SK-N-SH (cell line): ENCODE results near the gene CNTN3. TPM values are rescaled to one million over a fixed set of nuclear protein-coding genes. Genes with fewer than 3 reads are reported as not detected.

Source experiments
- CTCF ChIA-PET: fragments of 300-600, 350-600 bp; formaldehyde crosslinking; extraction: SDS; loops from one replicate; lab custom pipeline; 2021; lab: Yijun Ruan, JAX
- POLR2A ChIA-PET: fragments of 350-600 bp; sonication (Branson Sonifier 250); formaldehyde crosslinking; extraction: SDS; loops from one replicate; lab custom pipeline; 2020; ENCODE audit warnings: antibody characterized with exemption, inconsistent platforms; lab: Yijun Ruan, JAX
- DNase-seq: peaks from one replicate; pipeline ENCODE4 v3.0.0; 2012
- H2AFZ ChIP-seq: fragments of 200-600 bp; sonication (generic); 2 replicates; pipeline ENCODE4 v1.8.1; 2016; ENCODE audit warnings: antibody characterized with exemption, mild to moderate bottlenecking, low read depth
- H3F3A ChIP-seq: fragments of 200-600 bp; sonication (generic); replicated peaks from 2 replicates; pipeline ENCODE3; 2016; ENCODE audit warnings: antibody characterized with exemption, mild to moderate bottlenecking; ENCODE audit not compliant: insufficient read depth
- H3K27ac ChIP-seq, 2 experiments: fragments of 200-500 bp in 1 of 2; fragments of 200-600 bp in 1 of 2; sonication (Bioruptor generic) in 1 of 2; sonication (generic), shearing (Covaris generic) in 1 of 2; 2 replicates each; pipeline versions ENCODE4 v1.5.1 to v1.6.1; 2014 to 2016; ENCODE audit warnings: low read depth in 2 of 2, inconsistent platforms in 1 of 2, low read length in 1 of 2, mild to moderate bottlenecking in 1 of 2, mixed read lengths in 1 of 2
- H3K27me3 ChIP-seq: fragments of 200-600 bp; sonication (generic), shearing (Covaris generic); 2 replicates; pipeline ENCODE4 v1.6.1; 2016; ENCODE audit warnings: mixed run types; ENCODE audit not compliant: insufficient read depth
- H3K36me3 ChIP-seq, 2 experiments: fragments of 200-500 bp in 1 of 2; fragments of 200-600 bp in 1 of 2; sonication (Bioruptor generic) in 1 of 2; sonication (generic) in 1 of 2; replicated peaks in 1 of 2; 2 replicates each; pipeline versions ENCODE3 to v1.5.1; 2014 to 2016; ENCODE audit warnings: low read length in 1 of 2, mild to moderate bottlenecking in 1 of 2; ENCODE audit not compliant: insufficient read depth in 2 of 2, control insufficient read depth in 1 of 2
- H3K4me1 ChIP-seq, 2 experiments: fragments of 200-500 bp in 1 of 2; fragments of 200-600 bp in 1 of 2; sonication (Bioruptor generic) in 1 of 2; sonication (generic), shearing (Covaris generic) in 1 of 2; 2 replicates each; pipeline versions ENCODE4 v1.5.1 to v1.6.1; 2014 to 2016; ENCODE audit warnings: low read depth in 1 of 2, low read length in 1 of 2, mixed run types in 1 of 2; ENCODE audit not compliant: insufficient read depth in 2 of 2, control insufficient read depth in 1 of 2
- H3K4me2 ChIP-seq: fragments of 200-600 bp; sonication (generic), shearing (Covaris generic); 2 replicates; pipeline ENCODE4 v1.6.1; 2017; ENCODE audit warnings: mixed run types
- H3K4me3 ChIP-seq, 2 experiments: fragments of 200-500 bp in 1 of 2; fragments of 200-600 bp in 1 of 2; sonication (Bioruptor generic) in 1 of 2; sonication (generic), shearing (Covaris generic) in 1 of 2; 2 replicates each; pipeline versions ENCODE4 v1.5.1 to v1.8.1; 2014 to 2016; ENCODE audit warnings: low read depth in 2 of 2, inconsistent platforms in 1 of 2, low read length in 1 of 2, mild to moderate bottlenecking in 1 of 2, mixed read lengths in 1 of 2, moderate library complexity in 1 of 2
- H3K79me2 ChIP-seq: fragments of 200-600 bp; sonication (generic); 2 replicates; pipeline ENCODE4 v1.8.1; 2017; ENCODE audit warnings: mild to moderate bottlenecking; ENCODE audit not compliant: insufficient read depth
- H3K9ac ChIP-seq: fragments of 200-600 bp; sonication (generic); 2 replicates; pipeline ENCODE4 v1.6.1; 2017; ENCODE audit warnings: mixed run types
- H3K9me2 ChIP-seq: fragments of 200-600 bp; sonication (generic); 2 replicates; pipeline ENCODE4 v1.6.1; 2017; ENCODE audit warnings: mixed run types
- H3K9me3 ChIP-seq: fragments of 200-600 bp; sonication (generic); 2 replicates; pipeline ENCODE4 v1.6.1; 2017; ENCODE audit warnings: mixed run types, mild to moderate bottlenecking, moderate library complexity
- H4K20me1 ChIP-seq: fragments of 200-600 bp; sonication (generic); 2 replicates; pipeline ENCODE4 v1.6.1; 2017; ENCODE audit warnings: mild to moderate bottlenecking, mixed run types; ENCODE audit not compliant: insufficient read depth
- CTCF ChIP-seq: fragments of 200-600 bp; sonication (generic); IDR thresholded peaks from 2 replicates; pipeline ENCODE4 v1.6.1; 2017; ENCODE audit warnings: antibody characterized with exemption, mild to moderate bottlenecking, moderate library complexity
- ELF1 ChIP-seq: IDR thresholded peaks from 2 replicates; pipeline ENCODE4 v1.4.0; 2012
- EP300 ChIP-seq, 2 experiments: IDR thresholded peaks; 2 replicates each; pipeline versions ENCODE4 v1.4.0 to v1.6.1; 2012; ENCODE audit warnings: borderline replicate concordance in 1 of 2, low read depth in 1 of 2, low read length in 1 of 2
- EZH2phosphoT487 ChIP-seq: fragments of 200-600 bp; sonication (generic); IDR thresholded peaks from 2 replicates; pipeline ENCODE4 v1.6.1; 2017; ENCODE audit warnings: low read depth, mixed run types, mild to moderate bottlenecking, antibody characterized with exemption, moderate library complexity, borderline replicate concordance
- FOSL2 ChIP-seq: IDR thresholded peaks from 2 replicates; pipeline ENCODE4 v1.4.0; 2012; ENCODE audit warnings: low read depth, mild to moderate bottlenecking, moderate library complexity, borderline replicate concordance
- GABPA ChIP-seq: IDR thresholded peaks from 2 replicates; pipeline ENCODE4 v1.4.0; 2012; ENCODE audit warnings: low read depth, mild to moderate bottlenecking
- JUND ChIP-seq: IDR thresholded peaks from 2 replicates; pipeline ENCODE4 v1.4.0; 2012
- MEF2A ChIP-seq: IDR thresholded peaks from 2 replicates; pipeline ENCODE4 v1.4.0; 2012; ENCODE audit warnings: low read depth, borderline replicate concordance
- MXI1 ChIP-seq: IDR thresholded peaks from 2 replicates; pipeline ENCODE4 v1.6.1; 2012; ENCODE audit warnings: mild to moderate bottlenecking, low read depth, low read length, improper control_type of control experiment
- NFIC ChIP-seq: IDR thresholded peaks from 2 replicates; pipeline ENCODE4 v1.4.0; 2012; ENCODE audit warnings: borderline replicate concordance
- NRF1 ChIP-seq: IDR thresholded peaks from 2 replicates; pipeline ENCODE4 v1.6.1; 2012; ENCODE audit warnings: low read depth, mild to moderate bottlenecking, low read length
- POLR2AphosphoS5 ChIP-seq: IDR thresholded peaks from 2 replicates; pipeline ENCODE4 v1.6.1; 2012; ENCODE audit warnings: low read depth, low read length
- RAD21 ChIP-seq: IDR thresholded peaks from 2 replicates; pipeline ENCODE4 v1.6.1; 2012; ENCODE audit warnings: mild to moderate bottlenecking, low read length
- RCOR1 ChIP-seq: fragments of 150-350 bp; IDR thresholded peaks from 2 replicates; pipeline ENCODE4 v1.6.1; 2017; ENCODE audit warnings: antibody characterized with exemption, low read length
- RFX5 ChIP-seq: IDR thresholded peaks from 2 replicates; pipeline ENCODE4 v1.6.1; 2012; ENCODE audit warnings: mild to moderate bottlenecking, improper control_type of control experiment, low read length
- RXRA ChIP-seq: IDR thresholded peaks from 2 replicates; pipeline ENCODE4 v1.4.0; 2012; ENCODE audit warnings: low read depth, mild to moderate bottlenecking, borderline replicate concordance
- SIN3A ChIP-seq: IDR thresholded peaks from 2 replicates; pipeline ENCODE4 v1.6.1; 2012; ENCODE audit warnings: low read depth, mild to moderate bottlenecking, low read length, moderate library complexity, borderline replicate concordance
- SMC3 ChIP-seq: IDR thresholded peaks from 2 replicates; pipeline ENCODE4 v1.6.1; 2012; ENCODE audit warnings: low read depth, low read length, improper control_type of control experiment
- TCF12 ChIP-seq: IDR thresholded peaks from 2 replicates; pipeline ENCODE4 v1.4.0; 2012
- TEAD4 ChIP-seq: IDR thresholded peaks from 2 replicates; pipeline ENCODE4 v1.4.0; 2012; ENCODE audit warnings: mild to moderate bottlenecking, borderline replicate concordance; ENCODE audit not compliant: insufficient read depth
- USF2 ChIP-seq: fragments of 150-350 bp; IDR thresholded peaks from 2 replicates; pipeline ENCODE4 v1.6.1; 2017; ENCODE audit warnings: antibody characterized with exemption, low read length, low read depth, borderline replicate concordance
- YY1 ChIP-seq: IDR thresholded peaks from 2 replicates; pipeline ENCODE4 v1.4.0; 2012; ENCODE audit warnings: low read depth, mild to moderate bottlenecking
- WGBS: methylation state at CpG from one replicate; pipeline ENCODE4 v1.1.6; 2017; ENCODE audit warnings: low lambda C conversion rate; 5-methylcytosine and 5-hydroxymethylcytosine counted together
- polyA plus RNA-seq, 3 experiments: library from polyadenylated mRNA; depleted of rRNA; stranded (reverse); fragments of >200 nt; gene quantifications; 2 replicates each; pipeline ENCODE4 v1.2.3, GENCODE V29; 2012
- TF ChIP-seq, protein P1 (sequence below): IDR thresholded peaks from 2 replicates; pipeline ENCODE4 v1.6.1; 2012; ENCODE audit warnings: mild to moderate bottlenecking, low read depth, low read length, moderate library complexity
- TF ChIP-seq, protein P2 (sequence below): IDR thresholded peaks from 2 replicates; pipeline ENCODE4; 2012
- TF ChIP-seq, protein P3 (sequence below): IDR thresholded peaks from 2 replicates; pipeline ENCODE4 v1.4.0; 2012; ENCODE audit warnings: low read depth

Gene CNTN3
- polyA plus RNA-seq, 1 of the 3 experiments (the other 2 are of a cell fraction) = 2.8 TPM

DNA sequence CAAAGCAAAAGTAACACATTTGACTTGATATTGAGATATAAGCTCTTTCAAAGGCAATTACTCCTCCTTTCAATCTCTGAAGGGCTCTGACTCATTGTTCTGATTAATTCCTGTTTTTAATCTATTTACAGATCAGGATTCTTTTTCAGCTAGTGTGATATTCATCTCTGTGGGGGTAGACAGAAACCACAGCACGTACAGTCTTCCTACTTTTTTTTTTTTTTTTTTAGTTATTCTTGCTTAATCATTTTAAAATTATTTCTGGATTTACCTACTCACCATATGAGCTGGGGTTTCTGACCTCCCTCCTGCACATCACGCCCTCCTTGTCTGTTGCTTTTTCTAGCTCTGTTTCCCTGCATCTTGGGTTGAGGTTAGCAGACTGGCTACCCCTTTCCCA, 1.4 kb downstream of the CNTN3 start:
- no peaks in the 10 kb centered on the region for H3K36me3 ChIP-seq
- peak overlapping the region; percentile 74; the same call in 1 of the 2 replicates for H2AFZ ChIP-seq
- ChIA-PET POLR2A (no interaction called here), CTCF (interaction anchor here (0.6 to 1.3 kb wide), 3 partner anchors 16 to 251 kb away, joined by 3 read pairs; no protein-coding TSS in a partner anchor)
- H3K9ac ChIP-seq = peak overlapping the region; percentile 32
- 7% methylated on average over 2 of the region's 2 CpGs for WGBS
- peak overlapping the region in 1 of 2 experiments; percentile 54; a peak in 2 of 4 replicates for H3K27ac ChIP-seq
- no peaks in the 10 kb centered on the region for H4K20me1 ChIP-seq
- no peaks in the 10 kb centered on the region; the same call in 1 of the 2 replicates for H3K79me2 ChIP-seq
- H3K9me2 ChIP-seq = no peaks in the 10 kb centered on the region
- peaks cover 0 to 8% of the 10 kb centered on the region in 2 experiments; a peak in 1 of 4 replicates for H3K4me1 ChIP-seq
- H3F3A ChIP-seq = peaks cover 5% of the 10 kb centered on the region
- H3K9me3 ChIP-seq = no peaks in the 10 kb centered on the region
- peak overlapping the region; percentile 77 for H3K4me2 ChIP-seq
- TF ChIP-seq EZH2phosphoT487 (no peak), RXRA (no peak), POLR2AphosphoS5 (peak; percentile 23; the same call in 1 of the 2 replicates), YY1 (no peak), SMC3 (no peak), SIN3A (no peak), TEAD4 (peak; percentile 53; the same call in 1 of the 2 replicates), NRF1 (no peak), RAD21 (no peak), FOSL2 (peak; percentile 69; the same call in 1 of the 2 replicates), MXI1 (no peak), USF2 (no peak), TCF12 (peak; percentile 87), GABPA (no peak), NFIC (peak; percentile 10; the same call in 1 of the 2 replicates), RCOR1 (no peak), EP300 (IDR thresholded peaks at IDR 0.05; ENCODE audit: borderline replicate concordance in 1 of 2, low read depth in 1 of 2, low read length in 1 of 2) (peak; percentile 16 to 84; a peak in 3 of 4 replicates), RFX5 (no peak), MEF2A (0 out of 2 replicates have a peak, but pooled peaks have one; percentile 61), ELF1 (no peak), JUND (peak; percentile 86), CTCF (no peak)
- TF ChIP-seq, protein P1, sequence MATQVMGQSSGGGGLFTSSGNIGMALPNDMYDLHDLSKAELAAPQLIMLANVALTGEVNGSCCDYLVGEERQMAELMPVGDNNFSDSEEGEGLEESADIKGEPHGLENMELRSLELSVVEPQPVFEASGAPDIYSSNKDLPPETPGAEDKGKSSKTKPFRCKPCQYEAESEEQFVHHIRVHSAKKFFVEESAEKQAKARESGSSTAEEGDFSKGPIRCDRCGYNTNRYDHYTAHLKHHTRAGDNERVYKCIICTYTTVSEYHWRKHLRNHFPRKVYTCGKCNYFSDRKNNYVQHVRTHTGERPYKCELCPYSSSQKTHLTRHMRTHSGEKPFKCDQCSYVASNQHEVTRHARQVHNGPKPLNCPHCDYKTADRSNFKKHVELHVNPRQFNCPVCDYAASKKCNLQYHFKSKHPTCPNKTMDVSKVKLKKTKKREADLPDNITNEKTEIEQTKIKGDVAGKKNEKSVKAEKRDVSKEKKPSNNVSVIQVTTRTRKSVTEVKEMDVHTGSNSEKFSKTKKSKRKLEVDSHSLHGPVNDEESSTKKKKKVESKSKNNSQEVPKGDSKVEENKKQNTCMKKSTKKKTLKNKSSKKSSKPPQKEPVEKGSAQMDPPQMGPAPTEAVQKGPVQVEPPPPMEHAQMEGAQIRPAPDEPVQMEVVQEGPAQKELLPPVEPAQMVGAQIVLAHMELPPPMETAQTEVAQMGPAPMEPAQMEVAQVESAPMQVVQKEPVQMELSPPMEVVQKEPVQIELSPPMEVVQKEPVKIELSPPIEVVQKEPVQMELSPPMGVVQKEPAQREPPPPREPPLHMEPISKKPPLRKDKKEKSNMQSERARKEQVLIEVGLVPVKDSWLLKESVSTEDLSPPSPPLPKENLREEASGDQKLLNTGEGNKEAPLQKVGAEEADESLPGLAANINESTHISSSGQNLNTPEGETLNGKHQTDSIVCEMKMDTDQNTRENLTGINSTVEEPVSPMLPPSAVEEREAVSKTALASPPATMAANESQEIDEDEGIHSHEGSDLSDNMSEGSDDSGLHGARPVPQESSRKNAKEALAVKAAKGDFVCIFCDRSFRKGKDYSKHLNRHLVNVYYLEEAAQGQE = no peak
- TF ChIP-seq, protein P2, sequence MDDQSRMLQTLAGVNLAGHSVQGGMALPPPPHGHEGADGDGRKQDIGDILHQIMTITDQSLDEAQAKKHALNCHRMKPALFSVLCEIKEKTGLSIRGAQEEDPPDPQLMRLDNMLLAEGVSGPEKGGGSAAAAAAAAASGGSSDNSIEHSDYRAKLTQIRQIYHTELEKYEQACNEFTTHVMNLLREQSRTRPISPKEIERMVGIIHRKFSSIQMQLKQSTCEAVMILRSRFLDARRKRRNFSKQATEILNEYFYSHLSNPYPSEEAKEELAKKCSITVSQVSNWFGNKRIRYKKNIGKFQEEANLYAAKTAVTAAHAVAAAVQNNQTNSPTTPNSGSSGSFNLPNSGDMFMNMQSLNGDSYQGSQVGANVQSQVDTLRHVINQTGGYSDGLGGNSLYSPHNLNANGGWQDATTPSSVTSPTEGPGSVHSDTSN = peak; percentile 87
- TF ChIP-seq, protein P3, sequence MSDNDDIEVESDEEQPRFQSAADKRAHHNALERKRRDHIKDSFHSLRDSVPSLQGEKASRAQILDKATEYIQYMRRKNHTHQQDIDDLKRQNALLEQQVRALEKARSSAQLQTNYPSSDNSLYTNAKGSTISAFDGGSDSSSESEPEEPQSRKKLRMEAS = no peak
- TF ChIP-seq, all 33 proteins: peak for 9
- Histone ChIP-seq H3K27me3 (no peaks in the 10 kb centered on the region), H3K4me3 (peak overlapping the region in 1 of 2 experiments; percentile 74; a peak in 3 of 4 replicates)
- no peak for DNase-seq
